Measurements from ENCODE around the gene GRIK4. TPM values are rescaled to one million over a fixed set of nuclear protein-coding genes. Genes with fewer than 3 reads are reported as not detected.

Gene GRIK4
- total RNA-seq, 1 donor from 2014 or later, result 0.06 TPM

DNA sequence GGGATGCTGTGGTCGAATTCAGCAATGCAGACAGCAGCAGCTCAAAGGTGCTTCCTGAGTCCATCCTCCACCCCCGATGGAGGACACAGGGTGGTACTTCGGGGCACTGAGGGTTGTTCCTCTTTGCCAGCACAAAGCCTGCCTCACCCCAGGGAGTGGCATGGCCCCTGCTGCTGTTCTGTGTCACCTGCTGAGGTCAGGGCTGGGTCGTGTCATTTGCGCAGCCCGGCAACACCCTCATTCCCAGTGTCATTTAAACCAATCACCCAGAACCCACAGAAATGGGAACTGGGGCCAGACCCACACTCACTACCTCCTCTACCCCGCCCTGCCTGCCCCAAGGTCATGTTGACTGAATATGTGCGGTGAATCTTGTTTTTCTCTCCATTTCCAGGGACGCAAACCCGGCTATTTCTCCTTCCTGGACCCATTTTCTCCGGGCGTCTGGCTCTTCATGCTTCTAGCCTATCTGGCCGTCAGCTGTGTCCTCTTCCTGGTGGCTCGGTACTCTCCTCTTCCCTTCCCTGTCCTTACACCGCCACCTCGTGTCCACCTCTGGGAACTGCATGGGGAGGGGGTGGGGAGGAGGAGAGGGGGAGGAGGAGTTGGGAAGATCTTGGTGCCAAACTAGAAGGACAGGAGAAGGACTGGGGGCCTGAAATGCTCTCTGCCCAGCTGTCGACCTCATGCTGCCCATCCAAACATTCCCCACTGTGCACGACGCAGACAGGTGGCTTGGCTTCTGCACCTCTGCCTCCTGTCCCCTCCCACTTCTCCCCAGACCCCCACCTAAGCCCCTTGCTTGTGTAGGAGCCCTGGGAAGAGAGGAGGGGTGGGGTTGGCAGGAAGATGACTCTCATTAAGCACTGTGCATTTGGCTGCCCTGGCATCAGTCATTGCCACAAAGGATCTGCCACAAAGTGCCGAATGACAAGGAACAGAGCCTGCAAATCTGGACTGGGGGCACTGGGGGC is 441.2 kb downstream of the GRIK4 start:
- TF ChIP-seq, protein P1, sequence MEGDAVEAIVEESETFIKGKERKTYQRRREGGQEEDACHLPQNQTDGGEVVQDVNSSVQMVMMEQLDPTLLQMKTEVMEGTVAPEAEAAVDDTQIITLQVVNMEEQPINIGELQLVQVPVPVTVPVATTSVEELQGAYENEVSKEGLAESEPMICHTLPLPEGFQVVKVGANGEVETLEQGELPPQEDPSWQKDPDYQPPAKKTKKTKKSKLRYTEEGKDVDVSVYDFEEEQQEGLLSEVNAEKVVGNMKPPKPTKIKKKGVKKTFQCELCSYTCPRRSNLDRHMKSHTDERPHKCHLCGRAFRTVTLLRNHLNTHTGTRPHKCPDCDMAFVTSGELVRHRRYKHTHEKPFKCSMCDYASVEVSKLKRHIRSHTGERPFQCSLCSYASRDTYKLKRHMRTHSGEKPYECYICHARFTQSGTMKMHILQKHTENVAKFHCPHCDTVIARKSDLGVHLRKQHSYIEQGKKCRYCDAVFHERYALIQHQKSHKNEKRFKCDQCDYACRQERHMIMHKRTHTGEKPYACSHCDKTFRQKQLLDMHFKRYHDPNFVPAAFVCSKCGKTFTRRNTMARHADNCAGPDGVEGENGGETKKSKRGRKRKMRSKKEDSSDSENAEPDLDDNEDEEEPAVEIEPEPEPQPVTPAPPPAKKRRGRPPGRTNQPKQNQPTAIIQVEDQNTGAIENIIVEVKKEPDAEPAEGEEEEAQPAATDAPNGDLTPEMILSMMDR (conservative IDR thresholded peaks at IDR 0.05; ENCODE audit: low read depth, low read length), result peak; percentile 86
- DNase-seq (ENCODE audit: low read depth), result peak; percentile 18
- H3K4me3 ChIP-seq (ENCODE audit: low read depth, low read length), result peak overlapping the region; percentile 39

DNA sequence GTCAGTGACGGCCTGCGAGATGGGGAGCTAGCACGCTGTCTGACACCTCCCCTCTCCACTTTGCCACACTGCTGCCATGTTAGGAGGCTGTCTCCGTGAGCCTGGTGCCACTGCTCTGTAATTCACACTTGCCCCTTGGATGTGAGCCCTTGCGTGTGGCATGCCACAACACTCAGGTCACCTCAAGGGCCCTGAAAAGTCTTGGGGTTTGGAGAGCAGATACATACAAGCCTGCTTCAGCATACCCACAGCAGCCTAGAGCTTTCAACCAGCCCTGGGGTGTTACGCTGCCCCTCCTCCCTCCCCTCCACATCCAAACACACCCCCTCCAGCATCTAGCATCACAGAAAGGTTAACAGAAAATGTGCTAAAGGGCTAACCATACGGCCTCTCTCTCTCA is 442.8 kb downstream of the GRIK4 start:
- H3K4me3 ChIP-seq (ENCODE audit: low read depth, low read length), result no peak overlapping the region
- DNase-seq (ENCODE audit: low read depth), result no peak
- TF ChIP-seq, protein P1 (conservative IDR thresholded peaks at IDR 0.05; ENCODE audit: low read depth, low read length), result no peak

DNA sequence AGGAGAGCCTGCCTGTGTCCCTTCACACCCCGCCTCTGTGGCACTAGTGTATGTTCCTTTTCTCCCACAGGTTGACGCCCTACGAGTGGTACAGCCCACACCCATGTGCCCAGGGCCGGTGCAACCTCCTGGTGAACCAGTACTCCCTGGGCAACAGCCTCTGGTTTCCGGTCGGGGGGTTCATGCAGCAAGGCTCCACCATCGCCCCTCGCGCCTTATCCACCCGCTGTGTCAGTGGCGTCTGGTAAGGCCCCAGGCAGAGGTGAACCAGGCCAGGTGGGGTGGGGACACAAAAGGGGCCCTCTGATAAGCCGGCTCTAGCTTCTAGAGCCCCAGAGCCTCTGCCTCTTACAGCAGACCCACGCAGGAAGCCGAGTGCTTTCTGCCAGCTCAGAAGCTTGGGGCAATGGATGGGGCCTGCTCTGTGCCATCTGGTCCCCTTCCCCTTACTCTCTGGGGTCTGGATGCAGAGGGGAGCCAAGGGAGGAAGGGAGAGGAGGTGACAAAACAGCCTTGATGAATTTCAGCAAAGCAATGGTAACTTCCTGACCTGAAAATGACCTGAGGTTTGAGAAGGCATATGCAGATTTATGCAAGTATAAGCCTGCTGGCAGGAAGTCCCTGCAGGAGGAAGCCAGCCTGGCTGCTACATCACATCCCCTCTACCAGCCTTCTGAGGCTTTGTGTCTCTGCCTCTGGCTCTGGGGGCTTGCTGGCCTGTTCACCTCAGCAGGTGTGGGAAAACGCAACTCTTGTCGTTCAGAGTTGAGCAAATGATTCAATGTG is 445.4 kb downstream of the GRIK4 start:
- DNase-seq (ENCODE audit: low read depth), result no peak
- no peak overlapping the region for H3K4me3 ChIP-seq (ENCODE audit: low read depth, low read length)

DNA sequence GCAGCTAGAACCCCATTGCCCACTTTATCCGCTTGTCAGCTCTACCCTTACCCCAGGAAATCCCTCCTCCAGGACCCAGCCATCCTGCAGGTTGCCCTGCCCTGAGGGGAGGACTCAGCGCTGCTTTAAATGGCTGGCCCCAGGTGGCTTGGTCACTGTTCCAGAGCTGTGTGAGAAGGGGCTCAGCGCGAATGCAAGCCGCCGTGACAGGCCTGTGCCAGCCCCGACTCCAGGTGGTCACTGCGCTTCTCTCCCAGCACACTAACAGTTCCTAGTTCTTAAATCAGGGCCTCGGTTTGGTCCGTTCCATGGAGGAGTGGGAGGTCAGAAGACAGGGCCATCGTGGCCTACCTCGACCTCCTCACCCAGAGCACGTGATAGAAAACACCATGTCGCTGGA is 446.6 kb downstream of the GRIK4 start:
- TF ChIP-seq, protein P1 (conservative IDR thresholded peaks at IDR 0.05; ENCODE audit: low read depth, low read length), result no peak
- no peak for DNase-seq (ENCODE audit: low read depth)
- H3K4me3 ChIP-seq (ENCODE audit: low read depth, low read length), result no peak overlapping the region

More for the DNA sequence above, 445.4 kb downstream of the GRIK4 start:
- TF ChIP-seq, protein P1 (conservative IDR thresholded peaks at IDR 0.05; ENCODE audit: low read depth, low read length), result no peak

DNA sequence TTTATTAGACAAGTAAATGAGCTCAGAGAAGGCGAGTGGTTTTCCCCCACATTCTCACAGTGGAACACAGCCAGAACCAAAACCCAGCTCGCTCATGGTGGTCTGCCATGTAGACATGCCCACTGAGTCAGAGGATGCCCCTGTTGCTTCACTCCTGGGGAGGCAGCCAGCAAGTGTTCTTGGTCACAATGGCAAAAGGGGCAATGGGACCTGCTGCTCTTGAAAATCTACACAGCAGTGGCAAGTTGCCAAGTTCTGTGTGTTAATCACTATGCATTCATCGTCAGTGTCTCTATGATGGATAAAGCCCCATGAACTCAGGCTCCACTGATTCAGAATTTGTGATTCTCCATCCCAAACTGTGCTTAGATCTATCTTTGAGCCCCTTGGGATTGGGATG is 447.6 kb downstream of the GRIK4 start:
- TF ChIP-seq, protein P1 (conservative IDR thresholded peaks at IDR 0.05; ENCODE audit: low read depth, low read length), result no peak
- no peak overlapping the region for H3K4me3 ChIP-seq (ENCODE audit: low read depth, low read length)
- no peak for DNase-seq (ENCODE audit: low read depth)

DNA sequence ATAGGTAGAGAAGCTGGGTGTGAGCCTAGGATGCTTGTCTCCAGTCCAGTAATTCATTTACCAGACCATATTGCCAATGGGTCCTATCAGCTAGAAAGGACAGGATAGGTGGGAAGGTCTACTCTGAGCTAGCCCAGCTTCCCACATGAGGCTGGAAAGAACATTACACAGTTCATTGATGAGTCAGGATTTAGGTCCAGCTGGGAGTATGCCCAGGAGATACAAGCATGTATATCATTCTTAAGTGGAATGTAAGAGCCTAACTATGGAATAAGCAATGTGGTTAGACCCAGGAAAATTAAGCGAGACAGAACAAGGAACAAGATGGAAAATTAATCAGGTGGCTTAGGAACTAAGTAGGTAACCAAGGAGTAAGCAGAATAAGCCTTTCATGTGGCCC is 453.3 kb downstream of the GRIK4 start:
- no peak overlapping the region for H3K4me3 ChIP-seq (ENCODE audit: low read depth, low read length)
- TF ChIP-seq, protein P1 (conservative IDR thresholded peaks at IDR 0.05; ENCODE audit: low read depth, low read length), result no peak
- DNase-seq (ENCODE audit: low read depth), result no peak
